Vagina (tissue), 2 donors: ENCODE results near the gene TBC1D19. TPM values are rescaled to one million over a fixed set of nuclear protein-coding genes. Genes with fewer than 3 reads are reported as not detected.

ENCODE experiments used
- DNase-seq, 2 donors: peaks; one replicate each; pipeline ENCODE4 v3.0.0-alpha.2; 2017; ENCODE audit errors: extremely low spot score in 2 of 2
- H3K27ac ChIP-seq: fragments of 200-600 bp; sonication (generic); one replicate; pipeline ENCODE4 v1.5.1; 2019
- H3K27me3 ChIP-seq: fragments of 200-600 bp; sonication (generic); one replicate; pipeline ENCODE4 v1.5.1; 2019
- H3K36me3 ChIP-seq, 2 donors: fragments of 200-600 bp; sonication (generic); one replicate each; pipeline ENCODE4 v1.5.1; 2017 to 2019
- H3K4me1 ChIP-seq: fragments of 200-600 bp; sonication (generic); one replicate; pipeline ENCODE4 v1.5.1; 2019
- H3K4me3 ChIP-seq, 2 donors: fragments of 200-600 bp; sonication (generic); 1 replicate in 1 of 2; 2 replicates in 1 of 2; pipeline ENCODE4 v1.5.1; 2016 to 2019
- H3K9me3 ChIP-seq: fragments of 200-600 bp; sonication (generic); one replicate; pipeline ENCODE4 v1.5.1; 2019
- CTCF ChIP-seq, 3 experiments: fragments of 450-650 bp in 2 of 3; fragments of 200-600 bp in 1 of 3; sonication (generic) in 1 of 3; IDR thresholded peaks; one replicate each; pipeline ENCODE4 v1.5.1; 2017 to 2019; ENCODE audit warnings: antibody characterized with exemption in 3 of 3, mild to moderate bottlenecking in 2 of 3, moderate library complexity in 2 of 3
- POLR2A ChIP-seq, 2 donors: fragments of 450-650 bp; IDR thresholded peaks; one replicate each; pipeline ENCODE4 v1.6.1; 2017; ENCODE audit warnings: antibody characterized with exemption in 2 of 2, mild to moderate bottlenecking in 2 of 2, moderate library complexity in 2 of 2
- POLR2AphosphoS5 ChIP-seq, 2 donors: sonication (generic); formaldehyde crosslinking; IDR thresholded peaks; one replicate each; pipeline ENCODE4 v1.9.0; 2017; ENCODE audit warnings: antibody characterized with exemption in 2 of 2, mild to moderate bottlenecking in 2 of 2, low read depth in 1 of 2; ENCODE audit not compliant: insufficient read depth in 1 of 2
- intact Hi-C: fragments of 100-400 bp; cut with DNase I; formaldehyde crosslinking; loops from one replicate; pipeline ENCODE4 v1.15.1; 2023
- total RNA-seq: library from RNA; depleted of rRNA; stranded (reverse); fragments of >200 nt; gene quantifications from one replicate; pipeline ENCODE4 v1.2.3, GENCODE V29; 2016

TBC1D19 gene
- total RNA-seq, 1 donor from 2014 or later: 10.8 TPM

- no peaks in the 10 kb centered on the region for H3K27me3 ChIP-seq
- no peak overlapping the region for H3K4me3 ChIP-seq
- H3K4me1 ChIP-seq: no peaks in the 10 kb centered on the region
- DNase-seq: no peak
- intact Hi-C loops: no loop called here
- TF ChIP-seq POLR2AphosphoS5 (IDR thresholded peaks at IDR 0.05; ENCODE audit: insufficient read depth in 1 of 2, low read depth in 1 of 2) (no peak), POLR2A (IDR thresholded peaks at IDR 0.05) (no peak), CTCF (IDR thresholded peaks at IDR 0.05) (no peak)
- no peaks in the 10 kb centered on the region for H3K9me3 ChIP-seq
- no peaks in the 10 kb centered on the region for H3K36me3 ChIP-seq
- H3K27ac ChIP-seq: no peak overlapping the region
Observed at GRCh38 chr4:26700110-26700509, 116.2 kb downstream of the TBC1D19 start.

GRCh38 chr4:26701095-26701494 is 117.2 kb downstream of the TBC1D19 start:
- Histone ChIP-seq H3K27ac (no peak overlapping the region), H3K4me3 (no peak overlapping the region), H3K27me3 (no peaks in the 10 kb centered on the region), H3K36me3 (no peaks in the 10 kb centered on the region), H3K4me1 (no peaks in the 10 kb centered on the region), H3K9me3 (no peaks in the 10 kb centered on the region)
- intact Hi-C loops: no loop called here
- TF ChIP-seq POLR2AphosphoS5 (IDR thresholded peaks at IDR 0.05; ENCODE audit: insufficient read depth in 1 of 2, low read depth in 1 of 2) (no peak), POLR2A (IDR thresholded peaks at IDR 0.05) (no peak), CTCF (IDR thresholded peaks at IDR 0.05) (no peak)
- DNase-seq: no peak

- no peaks in the 10 kb centered on the region for H3K4me1 ChIP-seq
- no peak for TF ChIP-seq POLR2A (IDR thresholded peaks at IDR 0.05)
- TF ChIP-seq CTCF (IDR thresholded peaks at IDR 0.05): no peak
- no peak for TF ChIP-seq POLR2AphosphoS5 (IDR thresholded peaks at IDR 0.05; ENCODE audit: insufficient read depth in 1 of 2, low read depth in 1 of 2)
- H3K4me3 ChIP-seq: no peak overlapping the region
- no peak for DNase-seq
- H3K27ac ChIP-seq: no peak overlapping the region
- intact Hi-C loops: no loop called here
- H3K36me3 ChIP-seq: no peaks in the 10 kb centered on the region
- H3K9me3 ChIP-seq: no peaks in the 10 kb centered on the region
- no peaks in the 10 kb centered on the region for H3K27me3 ChIP-seq
Observed at GRCh38 chr4:26701786-26702227, 117.9 kb downstream of the TBC1D19 start.

GRCh38 chr4:26707342-26707741 is 123.5 kb downstream of the TBC1D19 start:
- TF ChIP-seq POLR2AphosphoS5 (IDR thresholded peaks at IDR 0.05; ENCODE audit: insufficient read depth in 1 of 2, low read depth in 1 of 2): no peak
- no peak for TF ChIP-seq POLR2A (IDR thresholded peaks at IDR 0.05)
- no peak for TF ChIP-seq CTCF (IDR thresholded peaks at IDR 0.05)

GRCh38 chr4:26709246-26709645 is 125.4 kb downstream of the TBC1D19 start:
- TF ChIP-seq CTCF (IDR thresholded peaks at IDR 0.05) (no peak), POLR2A (IDR thresholded peaks at IDR 0.05) (no peak), POLR2AphosphoS5 (IDR thresholded peaks at IDR 0.05; ENCODE audit: insufficient read depth in 1 of 2, low read depth in 1 of 2) (no peak)
- intact Hi-C loops: no loop called here
- Histone ChIP-seq H3K27ac (no peak overlapping the region), H3K4me3 (no peak overlapping the region), H3K4me1 (no peaks in the 10 kb centered on the region), H3K9me3 (no peaks in the 10 kb centered on the region), H3K27me3 (no peaks in the 10 kb centered on the region), H3K36me3 (no peaks in the 10 kb centered on the region)
- no peak for DNase-seq

More at GRCh38 chr4:26707342-26707741, 123.5 kb downstream of the TBC1D19 start:
- Histone ChIP-seq H3K9me3 (no peaks in the 10 kb centered on the region), H3K4me3 (no peak overlapping the region), H3K27ac (no peak overlapping the region), H3K36me3 (no peaks in the 10 kb centered on the region), H3K4me1 (no peaks in the 10 kb centered on the region), H3K27me3 (no peaks in the 10 kb centered on the region)
- intact Hi-C loops: no loop called here
- no peak for DNase-seq
